ENCODE results near the gene CARM1. TPM values are rescaled to one million over a fixed set of nuclear protein-coding genes. Genes with fewer than 3 reads are reported as not detected.

The CARM1 gene
- total and polyA plus RNA-seq, 2 of the 13 experiments (the other 11 are each of a cell fraction or from before 2014, with no cell fraction given), result 27.6 to 55.8 TPM

- TF ChIP-seq PRDM4 (CRISPR knock-in tag; IDR thresholded peaks at IDR 0.05; ENCODE audit: borderline replicate concordance) (no peak), MYNN (CRISPR knock-in tag; IDR thresholded peaks at IDR 0.05; ENCODE audit: low read depth) (no peak), RFXAP (CRISPR knock-in tag; IDR thresholded peaks at IDR 0.05; ENCODE audit: borderline replicate concordance) (no peak; the same call in 1 of the 2 replicates), TOE1 (CRISPR knock-in tag; IDR thresholded peaks at IDR 0.05) (no peak), RERE (CRISPR knock-in tag; IDR thresholded peaks at IDR 0.05; ENCODE audit: low read depth) (0 out of 2 replicates have a peak, but pooled peaks have one; percentile 26), MTERF4 (CRISPR knock-in tag; IDR thresholded peaks at IDR 0.05) (no peak), TEF (CRISPR knock-in tag; IDR thresholded peaks at IDR 0.05) (no peak; the same call in 1 of the 2 replicates), ZBTB42 (CRISPR knock-in tag; IDR thresholded peaks at IDR 0.05) (no peak), RFX5 (IDR thresholded peaks at IDR 0.05; ENCODE audit: low read depth, low read length) (no peak), ZNF703 (CRISPR knock-in tag; IDR thresholded peaks at IDR 0.05; ENCODE audit: borderline replicate concordance) (no peak), NAIF1 (CRISPR knock-in tag; IDR thresholded peaks at IDR 0.05; ENCODE audit: borderline replicate concordance) (no peak), WIZ (CRISPR knock-in tag; IDR thresholded peaks at IDR 0.05) (no peak), ZNF7 (CRISPR knock-in tag; IDR thresholded peaks at IDR 0.05) (no peak), AGO2 (optimal IDR thresholded peaks at IDR 0.05; ENCODE audit: low read depth, low read length) (peak; percentile 44), KDM2A (CRISPR knock-in tag; IDR thresholded peaks at IDR 0.05; ENCODE audit: borderline replicate concordance, low read depth) (peak; percentile 77; the same call in 1 of the 2 replicates), HOXA7 (CRISPR knock-in tag; IDR thresholded peaks at IDR 0.05) (no peak), MYPOP (CRISPR knock-in tag; IDR thresholded peaks at IDR 0.05) (peak; percentile 61), ZC3H13 (CRISPR knock-in tag; IDR thresholded peaks at IDR 0.05) (peak; percentile 42; the same call in 1 of the 2 replicates)
These were observed 57.4 kb downstream of the CARM1 start, which contains the start of the genes TIMM29 and YIPF2 (continued) for GRCh38 chr19:10928563-10929401.
